GM18870 (cell line): ENCODE data around the gene PSTPIP1.
A peak's percentile ranks its signal among the peaks of the same experiment; 100 is the strongest.

ENCODE experiments used
- ATAC-seq: cut with Tn5 transposase; IDR thresholded peaks from one replicate; pipeline ENCODE4 v1.9.1; 2021; ENCODE audit warnings: moderate library complexity; ENCODE audit not compliant: unreplicated experiment

Gene PSTPIP1

DNA sequence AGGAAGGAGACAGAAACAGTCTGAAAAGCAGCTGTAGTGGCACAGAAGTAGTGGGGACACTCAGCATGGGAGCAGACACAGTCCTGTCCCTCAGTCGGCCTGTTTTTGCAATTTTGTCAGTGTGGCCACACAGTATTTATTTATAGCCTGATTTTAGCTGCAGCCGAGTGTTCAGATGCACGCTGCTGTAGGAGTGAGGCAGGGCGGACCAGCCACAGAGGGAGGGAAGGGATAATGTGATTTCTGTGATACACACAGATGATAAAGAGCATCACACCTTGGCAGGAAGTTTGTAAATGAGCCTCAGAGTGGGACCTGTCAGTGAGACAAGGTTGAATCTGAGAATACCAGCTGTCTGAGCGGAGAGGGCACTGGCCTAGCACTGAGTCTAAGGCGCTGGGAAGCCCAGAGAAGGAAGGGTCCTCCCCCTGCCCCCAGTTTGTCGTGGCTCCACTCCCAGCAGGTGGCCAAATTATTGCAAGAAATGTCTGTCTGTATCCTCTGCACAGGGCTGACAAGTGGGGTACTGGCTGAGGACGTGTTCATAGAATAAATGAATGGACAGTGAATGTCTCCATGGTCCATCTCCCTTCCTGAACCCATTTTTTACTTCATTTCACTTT lies 3.8 kb downstream of the PSTPIP1 start:
- no peak for ATAC-seq

DNA sequence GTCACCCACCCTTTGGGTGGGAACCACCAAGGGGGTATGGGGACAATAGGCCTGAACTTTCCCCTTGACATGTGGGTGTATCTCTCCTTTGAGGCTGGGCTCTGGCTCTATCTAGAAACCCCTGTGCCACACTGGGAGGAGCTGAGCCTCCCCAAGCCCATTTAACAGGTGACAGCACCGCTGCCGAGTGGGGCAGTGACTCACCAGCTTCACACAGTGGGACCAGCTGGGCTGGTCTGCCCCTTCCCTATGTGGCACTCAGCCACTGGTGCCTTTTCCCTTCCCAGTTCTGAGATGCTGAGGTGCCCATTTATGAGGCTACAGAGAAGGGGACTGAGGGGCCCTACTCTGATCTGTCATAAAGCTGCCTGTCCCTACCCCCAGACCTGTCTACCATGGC lies 5.1 kb downstream of the PSTPIP1 start:
- ATAC-seq, result no peak

DNA sequence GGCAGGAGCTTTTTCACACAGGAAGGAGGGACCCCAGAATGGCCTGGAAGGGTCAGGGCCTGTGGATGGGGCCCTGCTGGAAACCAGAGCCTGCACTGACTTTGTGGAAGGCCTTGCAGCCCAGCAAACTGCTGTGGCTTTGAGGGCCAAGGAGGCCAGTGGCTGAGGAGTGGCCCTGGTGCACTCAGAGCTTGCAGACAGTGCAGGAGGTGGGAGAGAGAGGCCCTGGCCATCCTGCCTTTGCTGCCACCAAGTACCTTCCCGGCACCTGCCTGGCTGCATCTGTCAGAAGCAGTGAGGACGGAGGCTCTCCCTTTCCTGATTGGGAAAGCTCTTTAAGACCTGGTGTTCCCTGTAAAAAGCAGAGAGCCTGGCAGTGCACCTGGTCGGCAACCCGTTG lies 6.4 kb downstream of the PSTPIP1 start:
- ATAC-seq, result no peak

DNA sequence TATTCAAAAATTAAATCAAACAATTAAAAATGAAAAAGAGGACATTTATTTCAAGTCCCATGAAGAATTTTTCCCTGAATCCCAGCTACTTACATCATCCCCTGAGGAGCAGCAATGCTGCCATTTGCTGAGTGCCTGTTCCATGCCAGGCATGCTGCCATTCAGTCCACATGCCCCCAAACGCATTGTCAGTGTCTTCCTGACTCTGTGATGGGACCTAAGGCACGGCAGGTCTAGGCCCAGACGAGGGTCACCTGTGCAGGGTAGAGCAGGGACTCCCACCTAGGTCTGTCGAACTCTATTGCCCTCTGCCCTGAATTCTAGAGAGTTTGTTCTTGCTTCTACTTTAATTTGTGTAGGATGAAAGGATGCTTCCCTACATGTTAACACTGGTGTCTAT lies 7.0 kb downstream of the PSTPIP1 start:
- no peak for ATAC-seq

DNA sequence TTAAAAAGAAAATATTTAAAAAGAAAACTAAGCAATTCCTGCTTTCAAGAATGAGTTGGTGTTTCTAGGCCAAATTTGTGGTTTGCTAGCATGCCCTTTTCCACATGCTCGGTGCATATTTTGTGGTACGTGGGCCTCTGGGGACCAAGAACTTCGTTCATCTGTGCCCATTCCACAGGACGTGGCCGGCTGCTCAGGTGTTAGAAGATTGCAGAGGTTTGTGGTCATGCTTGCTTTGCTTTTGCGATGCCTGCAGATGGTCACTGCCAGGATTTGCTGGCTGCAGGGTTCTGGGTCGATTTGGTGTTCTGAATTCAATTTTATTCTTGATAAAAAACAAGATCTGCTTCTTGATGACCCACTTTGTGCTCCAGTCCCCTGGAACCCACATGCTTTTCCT lies 7.5 kb downstream of the PSTPIP1 start:
- ATAC-seq, result no peak

DNA sequence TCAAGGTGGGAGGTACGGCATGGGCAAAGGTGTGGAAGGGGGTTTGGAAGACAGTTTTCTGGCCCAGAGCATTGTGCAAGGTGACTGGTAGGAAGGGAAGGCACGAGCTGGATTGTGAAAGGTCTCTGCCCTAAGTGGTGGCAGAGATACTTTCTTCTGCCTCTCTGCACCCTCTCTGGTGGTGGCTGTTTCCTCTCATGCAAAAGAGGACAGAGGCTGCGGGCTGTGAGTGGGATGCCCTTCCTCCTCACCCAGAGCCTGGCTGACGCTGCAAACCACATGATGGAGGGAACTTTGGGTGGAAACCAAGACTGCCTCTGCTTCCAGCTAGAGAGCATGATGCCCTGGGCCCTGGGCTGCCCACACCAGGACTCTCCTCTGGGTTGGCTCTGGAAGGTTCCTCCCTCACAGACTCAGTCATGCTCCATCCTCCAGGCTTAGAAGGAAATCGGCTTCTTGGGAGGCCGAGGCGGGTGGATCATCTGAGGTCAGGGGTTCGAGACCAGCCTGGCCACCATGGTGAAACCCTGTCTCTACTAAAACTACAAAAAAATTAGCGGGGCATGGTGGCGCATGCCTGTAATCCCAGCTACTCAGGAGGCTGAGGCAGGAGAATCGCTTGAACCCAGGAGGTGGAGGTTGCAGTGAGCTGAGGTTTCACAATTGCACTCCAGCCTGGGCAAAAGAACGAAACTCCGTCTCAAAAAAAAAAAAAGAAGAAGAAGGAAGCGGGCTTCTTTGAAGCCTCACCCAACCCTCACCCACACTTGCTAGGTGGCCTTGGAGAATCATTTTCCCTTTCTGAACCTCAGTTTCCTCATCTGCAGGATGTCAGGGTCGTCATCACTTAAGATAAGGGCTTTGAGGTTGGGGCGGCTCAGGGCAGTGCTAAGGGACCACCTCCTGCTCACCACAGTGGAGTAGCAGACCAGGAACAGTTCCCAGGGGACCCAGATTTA lies 8.3 kb downstream of the PSTPIP1 start:
- ATAC-seq, result peak; percentile 60

DNA sequence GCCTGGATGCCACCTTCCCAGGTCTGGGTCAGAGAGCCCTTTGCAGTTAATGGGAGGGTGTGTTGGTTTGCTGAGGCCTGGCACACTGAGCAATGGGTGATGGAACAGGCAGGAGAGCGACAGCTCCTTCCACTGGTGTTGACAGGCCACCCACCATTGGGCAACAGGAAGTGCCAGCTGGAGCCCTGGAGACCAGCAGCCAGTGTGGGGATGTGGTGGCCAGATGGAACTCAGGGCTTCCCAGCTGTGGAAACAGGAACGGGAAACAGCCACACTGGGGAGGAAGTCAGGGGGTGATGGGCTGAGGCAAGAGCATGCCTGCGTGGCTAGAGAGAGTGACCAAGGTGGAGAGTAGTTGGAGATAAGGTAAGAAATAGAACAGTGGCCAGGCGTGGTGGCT lies 9.3 kb downstream of the PSTPIP1 start:
- no peak for ATAC-seq

DNA sequence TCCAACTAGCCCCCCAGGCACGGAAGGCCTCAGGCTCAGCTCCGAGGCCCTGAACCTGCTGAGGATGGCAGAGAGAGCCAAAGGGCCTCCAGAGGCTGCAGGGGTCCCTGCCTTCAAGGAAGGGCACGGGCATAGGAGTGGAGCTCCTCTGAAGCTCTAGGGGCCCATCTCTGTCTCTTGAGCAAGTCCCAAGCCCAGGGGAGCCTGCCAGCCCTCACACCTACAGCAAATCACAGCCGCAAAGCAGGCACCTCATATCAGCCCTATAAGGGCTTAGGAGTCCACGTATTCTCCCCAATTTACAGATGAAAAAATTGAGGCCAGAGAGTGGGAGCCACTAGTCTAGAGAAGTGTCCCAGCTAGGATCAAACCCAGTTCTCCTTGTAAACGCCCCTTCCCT lies 14.2 kb downstream of the PSTPIP1 start:
- ATAC-seq, result no peak

DNA sequence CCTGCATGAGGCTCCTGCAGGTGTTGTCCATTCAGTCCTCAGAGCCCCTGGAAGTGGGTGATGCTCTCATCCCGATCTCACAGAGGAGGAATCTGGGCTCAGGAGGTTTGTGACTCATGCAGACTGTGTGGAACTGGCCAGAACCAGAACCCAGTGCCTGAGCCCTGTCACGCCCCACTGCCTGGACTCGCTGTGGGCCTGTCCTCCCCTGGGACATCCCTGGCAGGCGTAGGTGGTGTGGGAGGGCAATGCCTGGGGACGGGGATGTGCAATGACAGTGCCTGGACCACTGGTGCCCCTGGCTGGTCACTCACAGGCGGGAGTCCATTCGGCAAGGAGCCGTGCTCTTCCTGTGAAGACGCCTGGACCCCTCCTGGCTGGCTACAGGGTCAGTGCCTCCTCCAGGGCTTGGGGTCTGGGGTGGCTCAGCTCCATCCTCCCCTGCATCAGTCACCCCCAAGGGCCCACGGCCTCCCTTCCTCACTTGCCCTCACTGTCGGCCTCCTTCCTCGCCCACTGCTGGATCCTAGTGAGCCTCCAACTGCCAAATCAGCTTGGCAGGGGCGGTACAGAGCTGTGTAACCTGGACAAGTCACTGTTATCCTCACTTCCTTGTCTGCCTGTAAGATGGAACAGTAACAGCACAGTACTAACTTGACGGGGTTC lies 14.9 kb downstream of the PSTPIP1 start:
- ATAC-seq, result no peak

DNA sequence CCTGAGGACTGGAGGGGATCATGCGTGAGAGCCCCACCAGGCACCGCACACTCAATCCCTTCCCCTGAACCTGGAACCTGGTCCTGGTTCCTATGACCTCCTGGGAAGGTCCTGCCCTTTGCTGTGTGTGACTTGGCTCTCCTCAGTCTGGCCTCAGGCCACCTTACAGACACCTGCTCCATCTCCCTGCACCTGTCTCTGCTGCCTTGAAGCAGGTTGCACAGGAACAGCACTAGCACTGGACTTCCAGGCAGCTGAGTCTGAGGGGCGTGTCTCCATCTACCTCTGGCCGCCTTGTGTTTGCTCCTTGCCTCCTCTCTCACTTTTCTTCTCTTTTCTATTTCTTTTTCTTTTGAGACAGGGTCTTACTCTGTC lies 15.4 kb downstream of the PSTPIP1 start:
- ATAC-seq, result no peak

DNA sequence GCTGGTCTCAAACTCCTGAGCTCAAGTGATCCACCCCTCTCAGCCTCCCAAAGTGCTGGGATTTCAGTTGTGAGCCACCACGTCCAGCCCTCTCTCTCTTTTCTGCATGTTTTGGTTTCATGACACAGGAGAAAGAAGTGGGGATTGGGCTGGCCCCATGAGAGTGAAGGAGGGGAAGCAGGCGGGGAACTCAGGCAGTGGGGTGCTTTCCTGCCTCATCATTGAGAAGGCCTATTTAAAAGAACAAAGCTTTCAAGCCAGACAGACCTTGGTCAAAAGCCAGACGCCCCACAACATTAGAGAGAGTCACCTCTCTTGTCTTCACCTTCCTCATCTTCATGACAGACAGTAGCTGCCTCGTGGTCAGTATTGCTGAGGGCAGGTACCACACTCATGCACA lies 15.9 kb downstream of the PSTPIP1 start:
- no peak for ATAC-seq

DNA sequence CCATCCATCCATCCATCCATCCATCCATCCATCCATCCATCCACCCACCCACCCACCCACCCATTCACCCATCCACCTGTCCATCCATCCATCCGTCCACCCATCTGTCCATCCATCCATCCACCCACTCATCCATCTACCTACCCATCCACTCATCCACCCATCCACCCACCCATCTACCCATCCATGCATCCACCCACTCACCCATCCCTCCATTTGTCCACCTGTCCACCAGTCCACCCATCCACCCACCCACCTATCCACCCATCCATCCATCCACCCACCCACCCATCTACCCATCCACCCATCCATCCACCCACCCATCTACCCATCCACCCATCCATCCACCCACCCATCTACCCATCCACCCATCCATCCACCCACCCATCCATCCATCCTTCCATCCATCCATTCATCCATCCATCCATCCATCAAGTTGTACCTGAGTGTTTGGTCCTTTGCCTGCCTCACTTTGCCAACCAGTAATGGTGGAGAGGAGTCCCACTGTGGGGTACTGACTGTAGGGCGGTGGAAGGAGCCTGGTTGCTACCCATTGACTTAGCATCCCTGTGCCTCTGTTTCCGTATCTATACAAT lies 17.3 kb downstream of the PSTPIP1 start:
- ATAC-seq, result no peak

DNA sequence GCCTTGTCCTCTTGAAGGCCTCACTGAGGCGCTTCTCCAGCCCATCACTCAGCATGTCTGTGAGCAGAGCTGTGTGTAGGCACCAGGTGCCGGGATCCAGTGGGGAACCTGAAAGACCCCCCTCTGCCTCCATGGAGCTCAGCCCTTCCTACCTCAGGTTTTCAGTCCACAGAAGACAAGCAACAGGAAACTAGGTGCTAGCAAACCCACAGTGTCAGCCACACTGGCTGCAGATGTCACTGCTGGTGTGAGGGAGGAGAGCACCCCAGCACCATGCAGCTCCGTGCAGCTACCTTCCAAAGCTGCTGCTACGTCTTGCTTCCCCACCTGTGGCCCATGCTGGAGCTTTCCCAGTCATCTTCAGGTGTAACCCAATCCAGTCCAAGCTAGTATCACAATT lies 17.9 kb downstream of the PSTPIP1 start:
- no peak for ATAC-seq

DNA sequence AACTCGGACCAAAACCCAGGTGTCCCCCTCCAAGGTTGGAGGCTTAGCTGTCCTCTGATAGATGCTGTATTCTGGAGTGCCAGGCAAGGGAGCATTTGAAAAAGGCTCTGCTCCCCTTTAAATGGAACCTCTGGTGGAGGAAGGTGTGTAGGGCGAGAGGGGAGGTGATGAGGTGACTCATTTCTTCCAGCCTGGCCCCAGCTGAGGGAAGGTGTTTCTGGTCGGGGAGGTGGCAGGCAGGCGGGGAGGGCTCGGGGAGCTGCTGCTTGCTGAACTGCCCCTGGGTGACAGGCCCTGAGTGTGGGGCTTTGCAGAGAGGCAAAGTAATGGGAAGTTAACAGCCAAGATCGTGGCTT lies 18.8 kb downstream of the PSTPIP1 start:
- ATAC-seq, result no peak

DNA sequence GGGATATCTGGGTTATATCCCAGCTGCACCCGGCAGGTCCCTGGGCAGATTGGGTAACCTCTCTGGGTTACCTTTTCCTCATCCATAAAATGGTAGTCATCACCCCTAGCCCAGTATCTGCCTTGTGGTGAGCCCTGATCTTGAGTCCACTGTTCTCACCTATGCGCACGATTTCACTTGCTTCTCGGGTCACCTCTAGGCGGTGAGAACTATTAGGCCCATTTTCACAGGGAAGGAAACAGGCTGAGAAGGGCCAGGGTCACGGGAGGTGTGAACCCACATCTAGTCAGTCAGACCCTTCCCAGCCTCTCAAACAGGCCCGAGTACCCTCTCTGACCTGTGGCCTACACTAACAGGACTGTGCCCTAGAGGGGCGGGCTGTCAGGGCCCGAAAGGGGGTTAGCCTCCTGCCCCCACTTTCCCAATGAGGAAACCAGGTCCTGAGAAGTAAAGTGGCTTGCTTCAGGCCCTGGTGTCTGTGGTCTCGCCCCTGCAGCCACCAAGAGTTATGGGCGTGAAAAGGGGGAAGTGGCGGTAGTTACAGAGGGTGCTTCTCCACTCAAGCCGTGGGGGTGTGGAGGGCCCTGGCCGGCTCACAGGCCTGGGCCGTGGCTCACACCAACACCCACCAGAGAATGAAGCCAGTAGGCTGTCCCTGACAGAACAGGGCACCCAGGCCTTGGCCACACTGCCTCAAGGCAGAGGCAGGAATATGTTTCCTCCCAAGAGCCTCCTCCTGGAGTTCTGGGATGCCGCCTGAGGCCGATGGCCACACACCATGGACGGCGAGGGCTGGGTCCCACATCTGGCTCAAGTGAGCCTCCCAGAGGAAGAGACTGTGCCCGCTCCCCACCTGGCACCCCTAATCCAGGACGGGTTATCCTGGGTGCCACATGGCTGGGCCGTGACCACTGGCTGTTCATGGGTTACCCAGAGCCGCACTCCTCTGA lies 19.5 kb downstream of the PSTPIP1 start:
- no peak for ATAC-seq

DNA sequence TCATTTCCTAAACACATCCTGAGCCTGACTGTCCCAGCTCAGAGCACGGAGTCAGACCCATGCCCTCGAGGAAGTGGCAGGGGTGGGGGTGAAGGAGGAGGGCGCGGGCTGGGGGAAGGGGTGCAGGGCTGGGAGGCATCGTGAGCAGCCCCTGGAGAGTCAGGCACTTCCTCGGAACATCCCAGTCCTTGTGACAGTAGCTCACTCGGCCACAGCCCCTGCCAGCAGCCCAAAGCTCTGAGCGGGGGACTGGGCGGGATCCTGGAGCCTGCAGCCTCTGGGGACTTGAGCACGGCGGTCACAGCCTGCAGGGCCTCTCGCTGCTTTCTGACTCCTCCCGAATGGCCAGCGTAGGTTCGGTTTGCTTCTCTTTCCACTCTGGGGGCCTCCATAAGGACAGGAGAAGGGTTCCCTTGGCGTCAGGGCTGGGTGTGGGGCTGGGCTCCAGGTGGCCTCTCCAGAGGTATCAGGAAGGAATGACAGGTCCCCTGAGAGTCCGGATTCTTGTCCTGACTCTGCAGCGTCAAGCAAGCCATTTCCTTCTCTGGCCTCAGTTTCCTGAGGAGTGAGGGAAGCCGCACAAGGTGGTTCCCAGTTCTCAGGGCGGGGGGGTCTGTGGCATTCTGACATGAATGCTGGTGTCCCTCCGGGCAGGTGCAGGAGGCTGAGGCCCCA lies 20.9 kb downstream of the PSTPIP1 start:
- no peak for ATAC-seq

DNA sequence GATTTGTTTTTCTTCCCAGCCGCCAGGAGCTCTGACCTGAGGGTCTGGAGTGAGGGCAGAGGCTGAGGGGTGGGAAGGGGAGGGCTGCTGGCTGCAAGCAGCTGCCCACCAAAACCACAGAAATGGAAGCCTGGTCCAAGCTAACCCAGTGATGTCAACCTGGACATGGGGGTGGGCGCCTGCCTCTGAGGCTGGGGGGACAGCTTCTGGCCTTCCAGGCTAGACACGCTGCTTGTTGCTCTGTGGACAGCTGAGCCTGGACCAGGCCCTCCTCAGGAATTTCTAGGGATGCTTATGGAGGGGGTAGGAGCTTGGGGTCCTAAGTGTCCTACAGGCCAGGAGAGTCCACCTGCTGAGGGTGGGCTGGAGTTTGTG lies 21.4 kb downstream of the PSTPIP1 start:
- ATAC-seq, result no peak

DNA sequence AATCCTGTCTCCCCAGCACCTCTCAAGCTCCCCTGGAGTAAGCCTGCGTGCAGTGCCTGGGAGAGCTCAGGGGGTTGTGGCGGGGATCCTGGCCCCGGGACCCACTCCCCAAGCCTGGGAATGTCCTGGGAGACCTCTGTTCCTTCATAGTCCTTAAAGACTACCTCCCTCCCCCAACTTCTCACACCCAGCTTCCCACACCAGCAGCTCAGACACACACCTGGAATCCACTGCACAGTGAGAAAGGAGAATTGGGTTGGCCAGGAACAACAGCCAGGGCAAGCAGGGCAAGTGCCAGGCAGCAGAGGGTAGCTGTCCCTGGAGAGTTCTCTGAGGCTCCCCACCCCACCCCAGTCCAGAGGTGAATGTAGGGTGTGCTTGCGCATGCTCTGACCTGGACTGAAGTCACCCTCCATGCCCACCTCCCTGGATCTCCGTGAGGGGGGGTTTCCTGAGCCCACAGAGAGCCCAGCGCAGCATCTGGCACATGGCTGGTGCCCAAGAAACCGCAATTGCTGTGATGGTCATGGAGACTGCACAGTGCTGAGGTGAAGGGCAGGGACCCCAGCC lies 22.2 kb downstream of the PSTPIP1 start:
- no peak for ATAC-seq
